Measurements from ENCODE around the gene LRMDA. TPM values are rescaled to one million over a fixed set of nuclear protein-coding genes. Genes with fewer than 3 reads are reported as not detected.

The LRMDA gene
- total and polyA plus RNA-seq, 2 of the 8 experiments (the other 6 are each of a cell fraction or from before 2014, with no cell fraction given), result 0.86 to 2.8 TPM

DNA sequence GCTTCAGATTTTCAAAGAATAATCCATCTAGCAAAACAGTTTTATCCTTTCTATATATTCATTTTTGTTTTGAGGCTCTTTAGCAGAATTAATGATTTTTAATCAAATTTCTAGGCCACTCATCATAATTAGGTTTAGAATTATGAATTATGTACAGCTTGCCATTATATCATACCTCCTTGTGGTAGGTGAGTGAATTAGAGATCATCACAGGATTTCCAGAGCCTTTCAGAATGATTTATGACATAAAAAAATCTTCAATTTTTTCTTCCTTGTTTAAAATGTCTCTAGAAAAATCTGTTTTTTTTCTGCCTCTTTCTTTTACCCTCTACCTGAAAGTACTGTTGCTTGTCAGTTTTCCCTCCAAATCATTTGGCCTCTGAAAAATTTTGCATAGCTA, 433.3 kb downstream of the LRMDA start:
- H3K9ac ChIP-seq (replicated peaks in 1 of 4; ENCODE audit: extremely low read depth in 1 of 4, low read depth in 3 of 4, low read length in 3 of 4), result no peak overlapping the region
- H3K27me3 ChIP-seq (replicated peaks in 1 of 4; ENCODE audit: control insufficient read depth in 3 of 4, extremely low read depth in 1 of 4, insufficient read depth in 3 of 4, low read length in 3 of 4), result no peaks in the 10 kb centered on the region
- no peaks in the 10 kb centered on the region for H3K79me1 ChIP-seq (ENCODE audit: low read depth, low read length)
- H4K91ac ChIP-seq (replicated peaks; ENCODE audit: insufficient read length, low read length), result no peak overlapping the region
- H2BK12ac ChIP-seq (ENCODE audit: low read depth, low read length), result no peak overlapping the region
- H3K23me2 ChIP-seq (ENCODE audit: low read depth, low read length), result no peaks in the 10 kb centered on the region
- H3K79me2 ChIP-seq (ENCODE audit: control insufficient read depth in 1 of 2, insufficient read depth in 2 of 2, low read length in 2 of 2), result no peaks in the 10 kb centered on the region
- ChIA-PET CTCF (ENCODE audit: partially characterized antibody) (interaction anchor here (1.0 kb wide), 1 partner anchor 172 kb away, joined by 3 read pairs; no protein-coding TSS in a partner anchor), POLR2A (ENCODE audit: partially characterized antibody) (no interaction called here)
- no peak overlapping the region for H2BK5ac ChIP-seq (ENCODE audit: low read depth, low read length)
- H3K23ac ChIP-seq (ENCODE audit: insufficient read length), result no peak overlapping the region
- no peak overlapping the region for H3K4me2 ChIP-seq (ENCODE audit: insufficient read depth in 1 of 2, low read depth in 2 of 2, low read length in 2 of 2)
- DNase-seq (ENCODE audit: low read depth in 1 of 2, low spot score in 2 of 2), result no peak
- no peak overlapping the region for H2AK5ac ChIP-seq (ENCODE audit: low read depth, low read length)
- no peaks in the 10 kb centered on the region for H3K4me1 ChIP-seq (replicated peaks in 1 of 4; ENCODE audit: control insufficient read depth in 3 of 4, insufficient read depth in 4 of 4, low read length in 3 of 4)
- no peak overlapping the region for H3K27ac ChIP-seq (ENCODE audit: low read depth, low read length)
- no peak for FAIRE-seq
- H3K4ac ChIP-seq (replicated peaks; ENCODE audit: insufficient read length, low read depth, low read length), result no peak overlapping the region
- H3K4me3 ChIP-seq (ENCODE audit: extremely low read depth in 1 of 4, insufficient read depth in 2 of 4, low read depth in 3 of 4, low read length in 4 of 4), result no peak overlapping the region
- H3K18ac ChIP-seq (ENCODE audit: extremely low read depth, low read length), result no peak overlapping the region
- H2BK15ac ChIP-seq (ENCODE audit: low read length), result no peak overlapping the region
- no peak overlapping the region for H4K8ac ChIP-seq (ENCODE audit: extremely low read depth, insufficient read depth, low read length)
- H2BK20ac ChIP-seq (ENCODE audit: low read length), result no peak overlapping the region
- H3K56ac ChIP-seq (replicated peaks; ENCODE audit: insufficient read length, low read depth, low read length), result no peak overlapping the region
- no peak overlapping the region for H2AFZ ChIP-seq (ENCODE audit: low read length)
- no peaks in the 10 kb centered on the region for H3K9me3 ChIP-seq (ENCODE audit: insufficient read depth in 2 of 2, low read depth in 1 of 2, low read length in 1 of 2)
- H3K14ac ChIP-seq (ENCODE audit: insufficient read length), result no peak overlapping the region
- H2BK120ac ChIP-seq (replicated peaks; ENCODE audit: low read depth, low read length), result no peak overlapping the region
- H4K5ac ChIP-seq (ENCODE audit: insufficient read length, low read depth, low read length), result no peak overlapping the region
- no peaks in the 10 kb centered on the region for H3K36me3 ChIP-seq (ENCODE audit: control insufficient read depth in 2 of 4, insufficient read depth in 4 of 4, low read length in 3 of 4)
- H4K20me1 ChIP-seq (replicated peaks in 1 of 2; ENCODE audit: control insufficient read depth in 1 of 2, insufficient read depth in 2 of 2, low read length in 2 of 2), result no peaks in the 10 kb centered on the region
- TF ChIP-seq BCL11A (IDR thresholded peaks at IDR 0.05; ENCODE audit: low read depth in 2 of 2, low read length in 2 of 2) (no peak), TBP (IDR thresholded peaks at IDR 0.05; ENCODE audit: low read depth, low read length) (no peak), CBX5 (IDR thresholded peaks at IDR 0.05; ENCODE audit: low read depth, low read length) (no peak)
